K562 (cell line): Measurements from ENCODE around the gene ZSCAN26. TPM values are rescaled to one million over a fixed set of nuclear protein-coding genes. Genes with fewer than 3 reads are reported as not detected.

Experiments used
- CTBP1 ChIP-seq: fragments of 450-650 bp; IDR thresholded peaks from 2 replicates; pipeline ENCODE4 v1.6.1; 2016; ENCODE audit warnings: borderline replicate concordance
- FOXK2 ChIP-seq, 2 experiments: fragments of 450-650 bp; IDR thresholded peaks in 1 of 2; conservative IDR thresholded peaks in 1 of 2; 2 replicates each; pipeline ENCODE4 v1.6.1; 2016; ENCODE audit warnings: low read depth in 2 of 2, mild to moderate bottlenecking in 1 of 2
- GTF2E2 ChIP-seq: fragments of 200-800 bp; sonication (Bioruptor generic); IDR thresholded peaks from 2 replicates; pipeline ENCODE4 v1.6.1; 2016; ENCODE audit warnings: missing genetic modification characterization, missing compliant biosample characterization
- IRF2 ChIP-seq: sonication (generic); formaldehyde crosslinking; IDR thresholded peaks from 2 replicates; pipeline ENCODE4 v1.8.1; 2022; ENCODE audit warnings: mild to moderate bottlenecking, missing genetic modification reagents
- PCBP2 ChIP-seq: fragments of 200-400 bp; formaldehyde crosslinking; IDR thresholded peaks from 2 replicates; pipeline ENCODE4 v1.6.1; 2018; ENCODE audit warnings: low read length, low read depth, mild to moderate bottlenecking, moderate library complexity; ENCODE audit not compliant: poor library complexity, severe bottlenecking
- SIN3B ChIP-seq: fragments of 450-650 bp; IDR thresholded peaks from 2 replicates; pipeline ENCODE4 v1.6.1; 2017; ENCODE audit warnings: low read depth, mild to moderate bottlenecking, moderate library complexity
- SOX6 ChIP-seq: fragments of 450-650 bp; IDR thresholded peaks from 2 replicates; pipeline ENCODE4 v1.6.1; 2014; ENCODE audit warnings: mild to moderate bottlenecking
- ZFP1 ChIP-seq: fragments of 450-650 bp; formaldehyde crosslinking; IDR thresholded peaks from 2 replicates; pipeline ENCODE4 v1.4.0; 2020; ENCODE audit warnings: mild to moderate bottlenecking, mixed read lengths
- ZNF75A ChIP-seq: fragments of 450-650 bp; formaldehyde crosslinking; IDR thresholded peaks from 2 replicates; pipeline ENCODE4 v1.4.0; 2020; ENCODE audit warnings: mild to moderate bottlenecking
- polyA plus RNA-seq, 8 experiments: library from polyadenylated mRNA; depleted of rRNA in 4 of 8; stranded (reverse) in 5 of 8; unstranded in 3 of 8; fragments of >200 nt; fragmentation: Nextera tagmentation in 2 of 8; fragmentation: Illumina TruSeq in 1 of 8; extraction: Ambion mirVana in 2 of 8; extraction: Trizol in 1 of 8; gene quantifications; 2 replicates each; pipeline versions ENCODE4 v1.2.1 to v1.2.3, GENCODE V29; 2011 to 2014; ENCODE audit warnings: inconsistent platforms in 1 of 8, missing spikeins in 1 of 8
- total RNA-seq, 7 experiments: library from RNA; depleted of rRNA in 6 of 7; stranded (reverse); fragments of >200 nt in 6 of 7; fragmentation: Illumina TruSeq in 2 of 7; extraction: Trizol in 2 of 7; gene quantifications; 2 replicates each; pipeline versions ENCODE4 v1.2.1 to v1.2.3, GENCODE V29; 2011 to 2021; ENCODE audit warnings: low replicate concordance in 1 of 7
- TF ChIP-seq, protein P1 (sequence below), 2 experiments: fragments of 250-450 bp in 1 of 2; fragments of 450-650 bp in 1 of 2; sonication (Bioruptor Pico) in 1 of 2; IDR thresholded peaks; 2 replicates each; pipeline versions ENCODE4 v1.6.1 to v1.8.0; 2016 to 2021; ENCODE audit warnings: mild to moderate bottlenecking in 2 of 2, moderate library complexity in 2 of 2, missing compliant biosample characterization in 1 of 2, missing genetic modification characterization in 1 of 2
- TF ChIP-seq, protein P2 (sequence below), 2 experiments: IDR thresholded peaks; 2 replicates each; pipeline ENCODE4 v1.6.1; 2011; ENCODE audit warnings: borderline replicate concordance in 1 of 2, control low read depth in 1 of 2, low read depth in 1 of 2, low read length in 1 of 2, mild to moderate bottlenecking in 1 of 2, mixed read lengths in 1 of 2, moderate library complexity in 1 of 2; ENCODE audit not compliant: insufficient read depth in 1 of 2, insufficient read length in 1 of 2, poor library complexity in 1 of 2, severe bottlenecking in 1 of 2; ENCODE audit errors: extremely low read depth in 1 of 2
- TF ChIP-seq, protein P3 (sequence below): sonication (generic); formaldehyde crosslinking; IDR thresholded peaks from 2 replicates; pipeline ENCODE4 v1.8.1; 2023; ENCODE audit warnings: mild to moderate bottlenecking, missing genetic modification reagents, moderate library complexity
- TF ChIP-seq, protein P4 (sequence below): fragments of 250-450 bp; sonication (Bioruptor Pico); IDR thresholded peaks from 2 replicates; pipeline ENCODE4 v1.4.0; 2020
- TF ChIP-seq, protein P5 (sequence below): fragments of 450-650 bp; IDR thresholded peaks from 2 replicates; pipeline ENCODE4 v1.6.1; 2016; ENCODE audit warnings: low read depth, mild to moderate bottlenecking, moderate library complexity
- TF ChIP-seq, protein P6 (sequence below), 2 experiments: fragments of 450-650 bp in 1 of 2; sonication (generic) in 1 of 2; formaldehyde crosslinking; conservative IDR thresholded peaks; 2 replicates each; pipeline versions ENCODE4 v1.4.0 to v1.8.1; 2020 to 2022; ENCODE audit warnings: mild to moderate bottlenecking in 1 of 2, missing genetic modification reagents in 1 of 2

ZSCAN26 gene
- total and polyA plus RNA-seq, 9 of the 15 experiments (the other 6 are each of a cell fraction or from before 2014, with no cell fraction given), result 5.9 to 14.2 (median 10.5) TPM

DNA sequence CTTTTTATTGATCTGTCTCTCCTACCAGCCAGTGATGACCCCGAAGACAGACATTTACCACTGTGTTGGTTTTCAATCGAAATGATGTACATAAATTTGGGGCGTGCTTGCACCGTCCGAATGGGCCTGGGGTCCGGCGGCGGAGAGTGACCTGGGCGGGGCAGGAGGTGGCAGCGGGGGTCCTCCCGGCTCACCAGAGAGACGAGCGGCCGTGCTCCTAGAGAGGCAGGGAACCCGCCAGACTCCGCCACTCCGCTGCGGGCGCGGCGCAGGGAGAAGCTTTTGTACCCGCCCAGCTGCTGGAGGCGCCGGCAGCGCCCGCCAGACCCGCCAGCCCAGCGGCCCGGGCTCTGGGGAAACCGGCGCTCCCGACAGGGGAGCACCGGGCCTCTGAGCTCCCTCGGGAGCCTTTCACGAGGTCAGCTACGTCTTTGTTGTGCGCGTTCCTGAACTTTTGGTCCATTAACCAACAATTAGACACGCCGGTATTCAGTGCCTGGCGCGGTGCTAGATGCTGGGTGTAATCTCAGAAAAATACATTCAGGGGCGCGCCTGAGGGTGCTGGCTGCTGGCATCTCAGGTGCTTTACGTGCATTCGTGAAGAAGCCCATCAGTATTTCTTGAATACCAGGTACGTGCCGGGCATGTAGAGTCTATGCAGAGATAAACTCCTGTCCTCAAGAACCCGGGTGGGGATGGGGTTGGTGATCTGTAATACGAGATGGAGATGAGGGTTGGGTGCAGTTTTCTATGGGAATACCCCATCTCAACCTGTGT lies 14.5 kb downstream of the ZSCAN26 start, which contains the start of gene PGBD1 (continued):
- TF ChIP-seq, protein P1, sequence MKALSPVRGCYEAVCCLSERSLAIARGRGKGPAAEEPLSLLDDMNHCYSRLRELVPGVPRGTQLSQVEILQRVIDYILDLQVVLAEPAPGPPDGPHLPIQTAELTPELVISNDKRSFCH (CRISPR knock-in tag; IDR thresholded peaks at IDR 0.05), result no peak
- TF ChIP-seq, protein P1 (tag; IDR thresholded peaks at IDR 0.05), result 0 out of 2 replicates have a peak, but pooled peaks have one; percentile 66
- TF ChIP-seq FOXK2 (conservative IDR thresholded peaks at IDR 0.05 in 1 of 2, IDR thresholded peaks at IDR 0.05 in 1 of 2; ENCODE audit: low read depth in 2 of 2) (no peak), ZNF75A (no peak), IRF2 (CRISPR knock-in tag) (no peak), ZFP1 (CRISPR knock-in tag) (no peak), CTBP1 (peak; percentile 74; the same call in 1 of the 2 replicates), GTF2E2 (tag) (peak; percentile 76), PCBP2 (no peak), SIN3B (0 out of 2 replicates have a peak, but pooled peaks have one; percentile 19), SOX6 (peak; percentile 48; the same call in 1 of the 2 replicates)
- TF ChIP-seq, protein P2, sequence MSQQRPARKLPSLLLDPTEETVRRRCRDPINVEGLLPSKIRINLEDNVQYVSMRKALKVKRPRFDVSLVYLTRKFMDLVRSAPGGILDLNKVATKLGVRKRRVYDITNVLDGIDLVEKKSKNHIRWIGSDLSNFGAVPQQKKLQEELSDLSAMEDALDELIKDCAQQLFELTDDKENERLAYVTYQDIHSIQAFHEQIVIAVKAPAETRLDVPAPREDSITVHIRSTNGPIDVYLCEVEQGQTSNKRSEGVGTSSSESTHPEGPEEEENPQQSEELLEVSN (IDR thresholded peaks at IDR 0.05; ENCODE audit: borderline replicate concordance in 1 of 2, extremely low read depth in 1 of 2, insufficient read depth in 1 of 2, insufficient read length in 1 of 2, low read depth in 1 of 2, low read length in 1 of 2, poor library complexity in 1 of 2, severe bottlenecking in 1 of 2), result peak; percentile 26 to 64
- TF ChIP-seq, protein P3, sequence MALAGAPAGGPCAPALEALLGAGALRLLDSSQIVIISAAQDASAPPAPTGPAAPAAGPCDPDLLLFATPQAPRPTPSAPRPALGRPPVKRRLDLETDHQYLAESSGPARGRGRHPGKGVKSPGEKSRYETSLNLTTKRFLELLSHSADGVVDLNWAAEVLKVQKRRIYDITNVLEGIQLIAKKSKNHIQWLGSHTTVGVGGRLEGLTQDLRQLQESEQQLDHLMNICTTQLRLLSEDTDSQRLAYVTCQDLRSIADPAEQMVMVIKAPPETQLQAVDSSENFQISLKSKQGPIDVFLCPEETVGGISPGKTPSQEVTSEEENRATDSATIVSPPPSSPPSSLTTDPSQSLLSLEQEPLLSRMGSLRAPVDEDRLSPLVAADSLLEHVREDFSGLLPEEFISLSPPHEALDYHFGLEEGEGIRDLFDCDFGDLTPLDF (CRISPR knock-in tag), result no peak
- TF ChIP-seq, protein P4, sequence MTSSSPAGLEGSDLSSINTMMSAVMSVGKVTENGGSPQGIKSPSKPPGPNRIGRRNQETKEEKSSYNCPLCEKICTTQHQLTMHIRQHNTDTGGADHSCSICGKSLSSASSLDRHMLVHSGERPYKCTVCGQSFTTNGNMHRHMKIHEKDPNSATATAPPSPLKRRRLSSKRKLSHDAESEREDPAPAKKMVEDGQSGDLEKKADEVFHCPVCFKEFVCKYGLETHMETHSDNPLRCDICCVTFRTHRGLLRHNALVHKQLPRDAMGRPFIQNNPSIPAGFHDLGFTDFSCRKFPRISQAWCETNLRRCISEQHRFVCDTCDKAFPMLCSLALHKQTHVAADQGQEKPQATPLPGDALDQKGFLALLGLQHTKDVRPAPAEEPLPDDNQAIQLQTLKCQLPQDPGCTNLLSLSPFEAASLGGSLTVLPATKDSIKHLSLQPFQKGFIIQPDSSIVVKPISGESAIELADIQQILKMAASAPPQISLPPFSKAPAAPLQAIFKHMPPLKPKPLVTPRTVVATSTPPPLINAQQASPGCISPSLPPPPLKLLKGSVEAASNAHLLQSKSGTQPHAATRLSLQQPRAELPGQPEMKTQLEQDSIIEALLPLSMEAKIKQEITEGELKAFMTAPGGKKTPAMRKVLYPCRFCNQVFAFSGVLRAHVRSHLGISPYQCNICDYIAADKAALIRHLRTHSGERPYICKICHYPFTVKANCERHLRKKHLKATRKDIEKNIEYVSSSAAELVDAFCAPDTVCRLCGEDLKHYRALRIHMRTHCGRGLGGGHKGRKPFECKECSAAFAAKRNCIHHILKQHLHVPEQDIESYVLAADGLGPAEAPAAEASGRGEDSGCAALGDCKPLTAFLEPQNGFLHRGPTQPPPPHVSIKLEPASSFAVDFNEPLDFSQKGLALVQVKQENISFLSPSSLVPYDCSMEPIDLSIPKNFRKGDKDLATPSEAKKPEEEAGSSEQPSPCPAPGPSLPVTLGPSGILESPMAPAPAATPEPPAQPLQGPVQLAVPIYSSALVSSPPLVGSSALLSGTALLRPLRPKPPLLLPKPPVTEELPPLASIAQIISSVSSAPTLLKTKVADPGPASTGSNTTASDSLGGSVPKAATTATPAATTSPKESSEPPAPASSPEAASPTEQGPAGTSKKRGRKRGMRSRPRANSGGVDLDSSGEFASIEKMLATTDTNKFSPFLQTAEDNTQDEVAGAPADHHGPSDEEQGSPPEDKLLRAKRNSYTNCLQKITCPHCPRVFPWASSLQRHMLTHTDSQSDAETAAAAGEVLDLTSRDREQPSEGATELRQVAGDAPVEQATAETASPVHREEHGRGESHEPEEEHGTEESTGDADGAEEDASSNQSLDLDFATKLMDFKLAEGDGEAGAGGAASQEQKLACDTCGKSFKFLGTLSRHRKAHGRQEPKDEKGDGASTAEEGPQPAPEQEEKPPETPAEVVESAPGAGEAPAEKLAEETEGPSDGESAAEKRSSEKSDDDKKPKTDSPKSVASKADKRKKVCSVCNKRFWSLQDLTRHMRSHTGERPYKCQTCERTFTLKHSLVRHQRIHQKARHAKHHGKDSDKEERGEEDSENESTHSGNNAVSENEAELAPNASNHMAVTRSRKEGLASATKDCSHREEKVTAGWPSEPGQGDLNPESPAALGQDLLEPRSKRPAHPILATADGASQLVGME (CRISPR knock-in tag), result no peak
- TF ChIP-seq, protein P5, sequence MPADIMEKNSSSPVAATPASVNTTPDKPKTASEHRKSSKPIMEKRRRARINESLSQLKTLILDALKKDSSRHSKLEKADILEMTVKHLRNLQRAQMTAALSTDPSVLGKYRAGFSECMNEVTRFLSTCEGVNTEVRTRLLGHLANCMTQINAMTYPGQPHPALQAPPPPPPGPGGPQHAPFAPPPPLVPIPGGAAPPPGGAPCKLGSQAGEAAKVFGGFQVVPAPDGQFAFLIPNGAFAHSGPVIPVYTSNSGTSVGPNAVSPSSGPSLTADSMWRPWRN, result no peak
- TF ChIP-seq, protein P6, sequence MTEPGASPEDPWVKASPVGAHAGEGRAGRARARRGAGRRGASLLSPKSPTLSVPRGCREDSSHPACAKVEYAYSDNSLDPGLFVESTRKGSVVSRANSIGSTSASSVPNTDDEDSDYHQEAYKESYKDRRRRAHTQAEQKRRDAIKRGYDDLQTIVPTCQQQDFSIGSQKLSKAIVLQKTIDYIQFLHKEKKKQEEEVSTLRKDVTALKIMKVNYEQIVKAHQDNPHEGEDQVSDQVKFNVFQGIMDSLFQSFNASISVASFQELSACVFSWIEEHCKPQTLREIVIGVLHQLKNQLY (CRISPR knock-in tag; conservative IDR thresholded peaks at IDR 0.05), result no peak
